Left ventricle myocardium superior (tissue), 1 donor: ENCODE measurements around the gene NABP1. TPM values are rescaled to one million over a fixed set of nuclear protein-coding genes. Genes with fewer than 3 reads are reported as not detected.

Experiments used
- ATAC-seq: fragments of 200-7000 bp; cut with Tn5 transposase; one replicate; pipeline ENCODE4 v1.9.1; 2020; ENCODE audit warnings: mild to moderate bottlenecking, moderate library complexity
- DNase-seq: peaks from one replicate; pipeline ENCODE4 v3.0.0-alpha.2; 2020
- intact Hi-C: fragments of 100-400 bp; cut with micrococcal nuclease; formaldehyde crosslinking; loops from one replicate; pipeline ENCODE4 v1.11.0; 2022
- total RNA-seq: library from RNA; stranded (reverse); fragmentation: NEBNext Ultra II Directional; extraction: Animal tissue kit (Norgen Biotek cat#: 25700); gene quantifications from one replicate; pipeline ENCODE4 v1.2.1, GENCODE V29; 2021
- donor health status: DM: no; HTN: yes; CAD: no; lungs with severe emphysema.

Gene NABP1
- total RNA-seq, 1 donor from 2014 or later, result 7.1 TPM

DNA sequence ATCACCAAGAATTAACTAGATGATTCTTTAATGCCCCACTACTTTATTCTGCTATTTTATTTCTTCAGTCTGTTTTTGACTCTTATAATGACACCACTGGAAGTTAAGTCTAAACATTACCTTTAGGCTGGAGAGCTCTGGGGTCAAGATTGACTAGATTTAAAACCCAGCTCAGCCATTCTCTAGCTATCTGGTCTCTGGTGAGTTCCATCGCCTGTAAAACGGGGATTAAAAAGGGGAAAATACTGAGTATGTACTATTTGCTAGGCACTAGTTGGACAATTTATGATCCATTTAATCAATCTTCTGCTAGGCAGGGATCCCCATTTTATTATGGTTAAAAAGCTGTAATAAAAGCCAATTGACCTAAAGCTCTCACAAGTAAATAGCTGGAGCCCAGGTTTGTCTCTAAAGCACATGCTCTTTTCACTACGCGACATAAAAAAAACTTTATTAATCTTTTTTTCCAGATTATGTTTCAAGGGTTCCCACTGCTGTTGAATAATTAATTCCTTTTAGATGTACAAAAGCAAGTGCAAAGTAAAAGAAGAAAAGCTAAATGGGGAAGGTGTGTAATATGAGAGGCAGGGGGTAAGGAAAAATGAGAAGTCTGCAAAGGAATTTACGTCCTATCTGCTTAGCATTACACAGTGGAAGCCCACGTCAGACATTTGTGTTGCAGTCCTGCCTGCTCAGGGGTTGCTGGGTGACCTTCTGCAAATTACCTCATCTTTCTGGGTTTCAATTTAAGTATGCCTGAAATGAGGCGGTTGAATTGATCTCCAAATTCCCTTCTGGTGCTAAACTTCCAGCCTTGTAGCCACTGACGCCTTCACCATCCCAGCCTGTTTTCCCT lies 918 bp upstream of the NABP1 start:
- intact Hi-C loops, result no loop called here
- DNase-seq, result no peak

GRCh38 chr2:191678437-191679100 lies 633 bp downstream of the NABP1 start:
- DNase-seq (peak; percentile 64), ATAC-seq (peak; percentile 24)
- intact Hi-C loops, result no loop called here

More for the DNA sequence above, 918 bp upstream of the NABP1 start:
- ATAC-seq, result peak; percentile 38

DNA sequence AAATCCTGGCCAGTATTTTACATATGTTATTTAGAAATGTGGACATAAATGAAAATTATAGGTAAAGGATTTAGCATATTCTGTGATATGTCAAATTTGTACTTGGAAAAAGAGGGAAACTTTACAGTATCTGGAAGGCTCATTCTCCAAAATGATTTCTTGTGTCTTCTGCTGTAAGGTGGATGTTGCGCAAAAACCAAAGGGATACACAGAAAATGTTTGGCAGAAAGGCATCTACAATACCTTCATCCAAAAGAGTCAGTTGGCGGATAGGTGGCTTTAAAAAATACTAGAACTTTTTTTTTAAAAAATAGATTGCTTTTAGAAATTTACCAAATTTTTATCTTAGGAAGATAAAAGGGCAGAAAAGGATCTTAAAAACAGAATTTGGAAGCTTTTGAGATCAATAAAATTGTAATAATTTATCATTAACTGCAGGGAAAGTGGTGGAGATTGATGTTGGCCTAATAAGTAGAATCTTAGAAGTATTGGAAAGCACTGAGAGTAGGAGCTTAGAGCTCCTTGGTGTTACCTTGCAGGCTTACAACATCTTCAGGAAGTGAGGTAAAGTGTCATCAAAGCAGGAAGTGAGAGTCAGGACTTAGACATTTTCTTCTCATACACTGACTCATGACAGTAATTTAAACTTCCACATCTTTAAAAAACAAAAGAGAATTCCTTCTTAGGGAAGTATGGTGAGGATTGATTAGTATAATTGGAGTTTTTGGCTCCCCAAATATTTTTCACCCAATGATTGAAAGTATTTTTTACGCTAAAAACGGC lies 2.1 kb downstream of the NABP1 start:
- ATAC-seq (no peak), DNase-seq (no peak)
- intact Hi-C loops, result no loop called here

DNA sequence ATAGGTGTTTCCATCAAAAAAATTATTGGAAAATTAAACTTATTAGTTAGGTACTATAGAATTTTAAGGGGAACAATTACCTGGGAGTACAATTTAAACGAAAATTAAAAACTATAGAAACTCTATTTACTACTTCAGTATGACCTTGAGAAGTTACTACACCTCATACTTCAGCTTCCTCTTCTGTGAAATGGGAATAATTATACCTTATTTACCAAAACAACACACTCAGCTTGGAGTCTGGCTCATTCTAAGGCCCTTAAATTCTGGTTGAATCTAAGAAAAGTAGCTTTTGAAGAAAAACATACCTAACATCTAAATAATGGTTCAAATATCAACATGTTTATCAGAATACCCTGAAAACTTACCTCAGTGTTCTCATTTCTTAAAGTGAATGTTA lies 2.7 kb downstream of the NABP1 start:
- ATAC-seq (no peak), DNase-seq (no peak)
- intact Hi-C loops, result no loop called here

- ATAC-seq, result no peak
- DNase-seq, result no peak
- intact Hi-C loops, result no loop called here
These were observed 4.2 kb downstream of the NABP1 start for GRCh38 chr2:191682126-191682525.

DNA sequence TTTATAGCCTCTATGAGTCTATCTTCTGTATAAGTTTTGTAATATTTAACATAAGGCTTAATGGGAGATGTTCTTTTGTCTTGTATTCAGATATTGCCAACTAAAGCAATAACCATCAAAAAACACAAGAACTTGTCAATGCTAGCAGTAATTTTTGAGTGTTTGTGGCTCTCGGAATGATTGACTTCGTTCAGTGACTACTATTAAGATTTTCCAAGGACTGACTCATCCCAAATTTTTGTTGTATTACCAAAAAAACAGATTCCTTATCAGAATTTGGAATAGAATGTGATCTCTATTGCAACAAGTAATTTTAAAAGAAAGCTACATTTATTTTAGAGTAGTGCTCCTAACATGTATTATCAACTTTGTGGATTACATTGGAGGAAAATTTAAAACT lies 8.1 kb downstream of the NABP1 start:
- no peak for ATAC-seq
- DNase-seq, result no peak
- intact Hi-C loops, result no loop called here

- no peak for DNase-seq
- ATAC-seq, result no peak
- intact Hi-C loops, result no loop called here
These were observed 8.8 kb downstream of the NABP1 start for GRCh38 chr2:191686729-191687128.

- ATAC-seq, result no peak
- intact Hi-C loops, result no loop called here
These were observed 9.9 kb downstream of the NABP1 start for GRCh38 chr2:191687867-191688266.

GRCh38 chr2:191688934-191689695 lies 11.2 kb downstream of the NABP1 start:
- ATAC-seq, result no peak
- intact Hi-C loops, result no loop called here
- no peak for DNase-seq

More at GRCh38 chr2:191687867-191688266, 9.9 kb downstream of the NABP1 start:
- no peak for DNase-seq

DNA sequence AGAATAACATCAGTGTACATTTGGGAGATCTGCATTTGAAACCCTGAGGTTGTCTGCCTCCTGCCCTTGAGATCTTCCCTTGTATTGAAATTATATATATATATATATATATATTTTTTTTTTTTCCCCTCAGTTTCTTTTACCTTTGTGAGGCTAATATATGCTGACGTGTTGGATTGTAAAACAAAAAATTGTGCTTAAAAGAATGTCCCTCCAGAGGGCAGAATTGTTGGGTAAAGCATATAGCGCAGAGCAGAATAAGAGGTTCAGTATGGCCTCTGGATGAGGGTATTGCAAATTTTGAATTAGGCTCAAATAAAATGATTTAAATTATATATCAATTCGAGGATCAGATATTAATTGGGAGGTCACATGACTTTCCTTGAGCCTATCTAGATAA lies 12.4 kb downstream of the NABP1 start:
- DNase-seq (no peak), ATAC-seq (no peak)
- intact Hi-C loops, result loop anchor here (5.0 kb wide), 1 partner anchor 123 kb away; no protein-coding TSS in a partner anchor

DNA sequence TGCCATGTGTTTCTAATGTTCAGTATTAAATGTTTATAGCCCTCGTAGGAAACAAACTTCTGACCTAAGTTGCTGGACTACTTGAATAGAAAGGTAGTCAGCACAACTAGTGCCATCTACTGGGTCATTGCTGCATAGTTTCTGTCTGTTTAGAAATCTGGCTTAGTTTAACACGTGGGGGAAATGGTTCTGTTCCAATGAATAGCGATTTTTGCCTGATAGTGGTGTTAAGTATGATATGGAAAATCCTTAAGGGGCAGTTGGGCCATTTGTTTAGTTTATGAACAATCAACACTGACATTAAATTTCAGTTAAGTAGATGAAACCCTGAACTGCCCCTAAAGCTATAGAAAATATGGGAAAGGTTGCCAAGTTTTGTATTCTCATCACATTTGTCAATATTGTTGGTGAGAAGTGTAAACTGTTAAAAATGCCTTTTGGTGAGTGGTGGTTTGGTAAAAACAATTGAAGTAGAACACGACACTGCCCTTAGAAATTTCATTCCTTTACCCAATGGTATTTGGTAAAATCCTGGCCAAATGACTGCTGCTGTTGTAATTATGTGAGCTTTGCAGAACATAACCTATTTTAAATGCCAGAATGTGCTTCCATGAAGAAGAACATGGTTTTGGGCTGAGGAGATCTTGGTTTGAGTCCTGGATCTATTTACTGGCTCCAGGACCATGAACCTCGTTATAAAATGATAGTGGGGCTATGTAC lies 13.2 kb downstream of the NABP1 start:
- ATAC-seq (peak; percentile 83), DNase-seq (no peak)
- intact Hi-C loops, result loop anchor here (5.0 kb wide), 1 partner anchor 124 kb away; no protein-coding TSS in a partner anchor

GRCh38 chr2:191691898-191692297 lies 14.0 kb downstream of the NABP1 start:
- DNase-seq, result no peak
- intact Hi-C loops, result loop anchor here (5.0 kb wide), 1 partner anchor 125 kb away; no protein-coding TSS in a partner anchor
- no peak for ATAC-seq

DNA sequence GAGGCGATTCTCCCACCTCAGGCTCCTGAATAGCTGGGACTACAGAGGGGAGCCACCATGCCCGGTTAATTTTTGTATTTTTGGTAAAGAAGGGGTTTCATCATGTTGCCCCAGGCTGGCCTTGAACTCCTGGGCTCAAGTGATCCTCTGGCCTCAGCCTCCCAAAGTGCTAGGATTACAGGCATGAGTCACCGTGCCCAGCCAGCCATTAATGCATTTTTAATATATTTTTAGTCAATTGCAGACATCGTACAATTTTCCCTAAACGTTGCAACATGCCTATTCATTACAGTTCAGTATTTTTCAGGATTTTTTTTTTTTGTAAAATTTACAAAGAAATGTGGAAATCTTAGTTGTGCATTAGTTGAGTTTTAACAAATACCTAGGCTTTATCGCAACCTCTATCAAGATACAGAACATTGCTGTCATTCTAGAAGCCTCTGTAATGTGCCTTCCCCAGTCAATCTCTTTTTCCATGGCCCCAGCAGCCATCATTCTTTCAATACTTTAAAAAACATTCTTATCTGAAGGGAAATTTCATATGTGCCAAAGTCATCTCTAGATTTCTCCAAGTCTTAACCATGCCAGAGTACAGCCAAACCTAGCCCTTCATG lies 14.7 kb downstream of the NABP1 start:
- intact Hi-C loops, result loop anchor here (5.0 kb wide), 1 partner anchor 125 kb away; no protein-coding TSS in a partner anchor
- ATAC-seq (no peak), DNase-seq (no peak)

- intact Hi-C loops, result loop anchor here (5.0 kb wide), 1 partner anchor 126 kb away; no protein-coding TSS in a partner anchor
- DNase-seq (no peak), ATAC-seq (no peak)
These were observed 15.2 kb downstream of the NABP1 start for GRCh38 chr2:191693166-191693565.

DNA sequence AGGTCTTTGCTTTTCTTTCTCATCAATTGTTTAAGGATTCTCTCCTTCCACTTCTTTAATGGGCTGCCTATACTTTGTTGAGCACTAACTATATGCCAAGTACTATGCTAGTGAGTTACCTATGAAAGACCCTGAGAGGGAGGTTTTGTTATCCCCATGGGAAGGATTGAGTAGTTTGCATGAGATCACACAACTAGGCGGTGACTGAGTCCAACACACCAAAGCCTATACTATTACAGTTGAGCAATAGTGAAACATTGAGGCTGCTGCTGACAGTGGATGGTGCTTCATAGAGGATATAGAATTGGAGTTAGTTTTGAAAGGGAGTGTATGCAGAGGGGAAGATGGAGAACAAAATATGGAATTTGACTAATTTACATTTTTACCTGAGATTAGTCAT lies 15.8 kb downstream of the NABP1 start:
- intact Hi-C loops, result loop anchor here (5.0 kb wide), 1 partner anchor 126 kb away; no protein-coding TSS in a partner anchor
- ATAC-seq (no peak), DNase-seq (no peak)

DNA sequence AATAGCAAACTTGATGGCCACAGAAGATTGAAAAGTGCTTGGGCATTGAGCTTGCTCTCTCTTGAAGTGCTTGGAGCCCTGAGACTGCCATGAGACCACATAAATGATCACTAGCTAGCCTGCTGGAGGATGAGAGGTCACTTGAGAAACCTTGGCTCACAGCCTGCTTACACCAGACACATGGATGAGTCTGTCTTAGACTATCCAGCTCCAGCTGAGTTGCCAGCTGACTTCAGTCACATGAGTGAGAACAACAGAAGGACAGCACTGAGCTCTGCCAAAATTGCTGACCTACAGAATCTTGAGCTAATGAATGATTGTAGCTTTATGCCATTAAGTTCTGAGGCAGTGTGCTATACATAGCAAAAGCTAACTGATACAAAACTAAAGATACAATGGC lies 18.1 kb downstream of the NABP1 start:
- DNase-seq (peak; percentile 33), ATAC-seq (peak; percentile 90)
- intact Hi-C loops, result no loop called here

GRCh38 chr2:191696966-191697365 lies 19.0 kb downstream of the NABP1 start:
- intact Hi-C loops, result no loop called here
- no peak for DNase-seq
- no peak for ATAC-seq

DNA sequence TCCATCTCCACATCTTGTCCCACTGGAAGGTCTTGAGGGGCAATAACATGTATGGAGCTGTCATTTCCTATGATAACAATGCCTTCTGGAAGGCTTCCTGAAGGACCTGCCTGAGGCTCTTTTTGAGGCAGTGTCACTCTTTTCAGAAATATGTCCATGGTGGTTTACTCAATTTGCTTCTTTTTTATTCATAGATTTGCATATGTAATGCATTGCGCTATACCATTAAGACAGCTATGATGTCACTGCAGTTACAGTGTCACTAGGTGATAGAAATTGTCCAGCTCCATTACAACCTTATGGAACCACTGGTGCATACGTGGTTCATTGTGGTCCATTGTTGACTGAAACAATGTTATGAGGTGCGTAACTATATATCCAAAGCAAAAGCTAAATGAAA lies 19.9 kb downstream of the NABP1 start:
- intact Hi-C loops, result no loop called here
- ATAC-seq, result no peak

More for the DNA sequence above, 19.9 kb downstream of the NABP1 start:
- no peak for DNase-seq
